ENCODE data around the gene FAM184B. TPM values are rescaled to one million over a fixed set of nuclear protein-coding genes. Genes with fewer than 3 reads are reported as not detected.

Gene FAM184B
- polyA plus RNA-seq, 3 donors: not detected

DNA sequence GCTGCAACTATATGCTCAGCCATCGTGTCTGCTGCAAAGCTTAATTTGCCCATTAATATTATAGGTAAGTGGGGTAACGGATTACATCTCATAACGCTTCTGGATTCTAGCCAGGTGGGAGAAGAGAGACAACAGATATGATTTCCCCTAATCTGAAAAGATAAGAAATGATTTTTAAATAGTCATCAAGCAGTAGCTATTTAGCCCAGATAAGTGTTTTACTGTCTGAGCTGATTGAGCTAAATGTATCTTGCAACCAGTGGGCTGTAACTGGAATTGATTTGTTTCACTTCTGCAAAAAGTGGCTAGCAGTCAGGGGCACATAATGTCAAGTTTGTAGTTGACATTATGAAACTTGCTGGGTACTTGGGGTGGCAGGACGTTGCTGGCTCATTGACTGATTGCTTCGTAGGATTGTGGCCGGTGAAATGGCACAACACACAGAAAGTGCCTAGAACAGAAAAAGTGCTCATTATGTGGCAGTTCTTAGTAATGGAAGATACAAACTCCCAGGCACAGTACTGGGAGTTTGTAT is 185.9 kb downstream of the FAM184B start:
- Mint-ChIP-seq H3K4me1 (peaks cover 21% of the 10 kb centered on the region), H3K27ac (peak overlapping the region; percentile 60 to 87 (median 80)), H3K36me3 (peaks cover 80 to 89% of the 10 kb centered on the region in 2 donors), H3K27me3 (ENCODE audit: low read depth in 3 of 3) (no peaks in the 10 kb centered on the region), H3K4me3 (no peak overlapping the region), H3K9me3 (no peaks in the 10 kb centered on the region)
- peak overlapping the region; percentile 7 for H3K4me2 ChIP-seq (replicated peaks; ENCODE audit: extremely low read depth, low read length, poor library complexity, severe bottlenecking)
- H3K4me3 ChIP-seq (replicated peaks in 1 of 3; ENCODE audit: low read depth in 2 of 3, low read length in 3 of 3): no peak overlapping the region
- H2AFZ ChIP-seq (ENCODE audit: insufficient read depth, low read depth, low read length, poor library complexity, severe bottlenecking): no peak overlapping the region
- peak; percentile 62 to 68 (median 63) for DNase-seq
- peaks cover 20 to 21% of the 10 kb centered on the region in 2 donors for H3K4me1 ChIP-seq (ENCODE audit: control insufficient read depth in 1 of 2, insufficient read depth in 2 of 2, low read length in 2 of 2)
- peaks cover 86% of the 10 kb centered on the region for H4K20me1 ChIP-seq (ENCODE audit: insufficient read depth, low read length)
- H3K36me3 ChIP-seq (replicated peaks in 1 of 2; ENCODE audit: control insufficient read depth in 1 of 2, insufficient read depth in 2 of 2, low read length in 2 of 2): peaks cover 77 to 96% of the 10 kb centered on the region in 2 donors
- WGBS (ENCODE audit: insufficient coverage): 0% methylated on average over 2 of the region's 6 CpGs
- TF ChIP-seq, protein P1, sequence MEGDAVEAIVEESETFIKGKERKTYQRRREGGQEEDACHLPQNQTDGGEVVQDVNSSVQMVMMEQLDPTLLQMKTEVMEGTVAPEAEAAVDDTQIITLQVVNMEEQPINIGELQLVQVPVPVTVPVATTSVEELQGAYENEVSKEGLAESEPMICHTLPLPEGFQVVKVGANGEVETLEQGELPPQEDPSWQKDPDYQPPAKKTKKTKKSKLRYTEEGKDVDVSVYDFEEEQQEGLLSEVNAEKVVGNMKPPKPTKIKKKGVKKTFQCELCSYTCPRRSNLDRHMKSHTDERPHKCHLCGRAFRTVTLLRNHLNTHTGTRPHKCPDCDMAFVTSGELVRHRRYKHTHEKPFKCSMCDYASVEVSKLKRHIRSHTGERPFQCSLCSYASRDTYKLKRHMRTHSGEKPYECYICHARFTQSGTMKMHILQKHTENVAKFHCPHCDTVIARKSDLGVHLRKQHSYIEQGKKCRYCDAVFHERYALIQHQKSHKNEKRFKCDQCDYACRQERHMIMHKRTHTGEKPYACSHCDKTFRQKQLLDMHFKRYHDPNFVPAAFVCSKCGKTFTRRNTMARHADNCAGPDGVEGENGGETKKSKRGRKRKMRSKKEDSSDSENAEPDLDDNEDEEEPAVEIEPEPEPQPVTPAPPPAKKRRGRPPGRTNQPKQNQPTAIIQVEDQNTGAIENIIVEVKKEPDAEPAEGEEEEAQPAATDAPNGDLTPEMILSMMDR (IDR thresholded peaks at IDR 0.05): no peak
- H3K79me2 ChIP-seq (ENCODE audit: insufficient read depth, low read length): peaks cover 2% of the 10 kb centered on the region
- H3K27ac ChIP-seq (ENCODE audit: low read depth in 1 of 2, low read length in 2 of 2): peak overlapping the region in 1 of 2 donors; percentile 69
- H3K9ac ChIP-seq (ENCODE audit: insufficient read depth, low read length, poor library complexity, severe bottlenecking): no peak overlapping the region
- H3K9me3 ChIP-seq (replicated peaks in 1 of 2; ENCODE audit: control insufficient read depth in 1 of 2, insufficient read depth in 1 of 2, low read length in 2 of 2): no peaks in the 10 kb centered on the region
- intact Hi-C loops (cut with micrococcal nuclease): no loop called here
- H3K27me3 ChIP-seq (ENCODE audit: control insufficient read depth in 2 of 2, insufficient read depth in 2 of 2, low read length in 2 of 2): no peaks in the 10 kb centered on the region

GRCh38 chr4:17589355-17589754 is 192.1 kb downstream of the FAM184B start:
- intact Hi-C loops (cut with micrococcal nuclease): no loop called here
- no peak overlapping the region for H3K9ac ChIP-seq (ENCODE audit: insufficient read depth, low read length, poor library complexity, severe bottlenecking)
- WGBS (ENCODE audit: insufficient coverage): no CpG with 5 or more reads among the region's 3 CpGs
- no peak overlapping the region for H3K4me2 ChIP-seq (replicated peaks; ENCODE audit: extremely low read depth, low read length, poor library complexity, severe bottlenecking)
- DNase-seq: no peak
- H3K4me3 ChIP-seq (replicated peaks in 1 of 3; ENCODE audit: low read depth in 2 of 3, low read length in 3 of 3): no peak overlapping the region
- no peaks in the 10 kb centered on the region for H3K9me3 ChIP-seq (replicated peaks in 1 of 2; ENCODE audit: control insufficient read depth in 1 of 2, insufficient read depth in 1 of 2, low read length in 2 of 2)
- H3K9me3 Mint-ChIP-seq: no peaks in the 10 kb centered on the region
- H3K36me3 Mint-ChIP-seq: peaks cover 84 to 96% of the 10 kb centered on the region in 2 donors
- no peaks in the 10 kb centered on the region for H3K27me3 ChIP-seq (ENCODE audit: control insufficient read depth in 2 of 2, insufficient read depth in 2 of 2, low read length in 2 of 2)
- H3K27ac ChIP-seq (ENCODE audit: low read depth in 1 of 2, low read length in 2 of 2): no peak overlapping the region
- H2AFZ ChIP-seq (ENCODE audit: insufficient read depth, low read depth, low read length, poor library complexity, severe bottlenecking): no peak overlapping the region
- H3K4me1 Mint-ChIP-seq: peaks cover 6% of the 10 kb centered on the region
- H3K27me3 Mint-ChIP-seq (ENCODE audit: low read depth in 3 of 3): no peaks in the 10 kb centered on the region
- peaks cover 99% of the 10 kb centered on the region for H4K20me1 ChIP-seq (ENCODE audit: insufficient read depth, low read length)
- peaks cover 3% of the 10 kb centered on the region for H3K79me2 ChIP-seq (ENCODE audit: insufficient read depth, low read length)
- H3K4me3 Mint-ChIP-seq: no peak overlapping the region
- peaks cover 92 to 99% of the 10 kb centered on the region in 2 donors for H3K36me3 ChIP-seq (replicated peaks in 1 of 2; ENCODE audit: control insufficient read depth in 1 of 2, insufficient read depth in 2 of 2, low read length in 2 of 2)
- peaks cover 2 to 3% of the 10 kb centered on the region in 2 donors for H3K4me1 ChIP-seq (ENCODE audit: control insufficient read depth in 1 of 2, insufficient read depth in 2 of 2, low read length in 2 of 2)
- TF ChIP-seq, protein P1 (IDR thresholded peaks at IDR 0.05): no peak
- H3K27ac Mint-ChIP-seq: no peak overlapping the region

All from CD14-positive monocyte (primary cell).